Activated B cell treated with CpG ODN at 0.5 μM for 24 hours (primary cell): ENCODE measurements around the gene PLAC8. TPM values are rescaled to one million over a fixed set of nuclear protein-coding genes. Genes with fewer than 3 reads are reported as not detected.
"Not testable (repeated sequence)": the region's sequence is repeated elsewhere in the genome, so short reads cannot be mapped to it uniquely, and the experiment has no call there.

ENCODE experiments used
- ATAC-seq: fragments of 200-7000 bp; cut with Tn5 transposase; one replicate; pipeline ENCODE4 v1.10.0; 2021; ENCODE audit warnings: low read depth, mild to moderate bottlenecking, moderate library complexity
- CTCF ChIA-PET: fragments of 350-600 bp; sonication (Branson Sonifier 250); formaldehyde crosslinking; loops from one replicate; lab custom pipeline; 2021; ENCODE audit warnings: antibody characterized with exemption; lab: Charles Lee
- POLR2A ChIA-PET: fragments of 350-600 bp; sonication (Branson Sonifier 250); formaldehyde crosslinking; loops from one replicate; lab custom pipeline; 2021; ENCODE audit warnings: antibody characterized with exemption; lab: Charles Lee
- DNase-seq: peaks from one replicate; pipeline ENCODE4 v3.0.0; 2022
- H3K27ac Mint-ChIP-seq: one replicate; pipeline ENCODE4 v1.8.0; 2020; ENCODE audit warnings: mixed read lengths
- H3K27me3 Mint-ChIP-seq: one replicate; pipeline ENCODE4 v1.8.0; 2021; ENCODE audit warnings: mixed read lengths
- H3K36me3 Mint-ChIP-seq: one replicate; pipeline ENCODE4 v1.8.0; 2021; ENCODE audit warnings: low read depth, mixed read lengths
- H3K4me1 Mint-ChIP-seq: one replicate; pipeline ENCODE4 v1.8.0; 2021; ENCODE audit warnings: mixed read lengths
- H3K4me3 Mint-ChIP-seq: one replicate; pipeline ENCODE4 v1.8.0; 2020; ENCODE audit warnings: mild to moderate bottlenecking, mixed read lengths
- H3K9me3 Mint-ChIP-seq: one replicate; pipeline ENCODE4 v1.8.0; 2020; ENCODE audit warnings: mixed read lengths
- intact Hi-C: fragments of 100-400 bp; cut with micrococcal nuclease; formaldehyde crosslinking; loops from one replicate; pipeline ENCODE4 v1.15.1; 2024
- total RNA-seq: library from RNA; stranded (reverse); gene quantifications from 2 replicates; pipeline ENCODE4 v1.2.3, GENCODE V29; 2022
- TF ChIP-seq, protein P1 (sequence below): fragments of 200-600 bp; IDR thresholded peaks from one replicate; pipeline ENCODE4 v1.8.0; 2022; ENCODE audit warnings: antibody characterized with exemption, mild to moderate bottlenecking

The PLAC8 gene
- total RNA-seq, 1 donor from 2014 or later: 142 TPM

DNA sequence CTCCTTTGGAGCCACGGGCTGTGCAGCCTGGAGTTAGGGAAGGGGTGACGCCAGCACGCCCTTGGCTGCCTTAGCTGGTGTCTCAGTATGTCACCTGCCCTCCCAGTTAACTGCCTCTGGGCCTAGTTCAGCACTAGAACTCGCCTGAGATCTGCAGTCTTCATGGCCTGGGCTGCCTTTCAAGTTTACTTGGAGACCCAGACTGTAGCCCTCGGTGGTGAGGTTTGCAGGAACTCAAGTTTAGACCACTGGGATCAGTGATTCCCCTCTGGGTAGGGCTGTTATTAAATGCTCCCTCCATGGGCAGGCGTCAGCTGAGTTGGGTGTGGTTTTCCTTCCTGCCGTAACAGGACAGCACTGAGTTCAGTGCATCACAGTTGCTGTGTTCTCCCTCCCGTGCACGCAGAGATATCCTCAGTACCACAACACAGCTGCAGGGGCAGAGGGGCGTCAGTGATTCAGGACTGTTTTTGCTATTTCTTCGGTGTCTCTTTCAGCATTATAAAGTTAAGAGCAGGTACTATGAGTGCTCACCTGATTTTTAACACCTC, 30.5 kb downstream of the PLAC8 start:
- TF ChIP-seq, protein P1, sequence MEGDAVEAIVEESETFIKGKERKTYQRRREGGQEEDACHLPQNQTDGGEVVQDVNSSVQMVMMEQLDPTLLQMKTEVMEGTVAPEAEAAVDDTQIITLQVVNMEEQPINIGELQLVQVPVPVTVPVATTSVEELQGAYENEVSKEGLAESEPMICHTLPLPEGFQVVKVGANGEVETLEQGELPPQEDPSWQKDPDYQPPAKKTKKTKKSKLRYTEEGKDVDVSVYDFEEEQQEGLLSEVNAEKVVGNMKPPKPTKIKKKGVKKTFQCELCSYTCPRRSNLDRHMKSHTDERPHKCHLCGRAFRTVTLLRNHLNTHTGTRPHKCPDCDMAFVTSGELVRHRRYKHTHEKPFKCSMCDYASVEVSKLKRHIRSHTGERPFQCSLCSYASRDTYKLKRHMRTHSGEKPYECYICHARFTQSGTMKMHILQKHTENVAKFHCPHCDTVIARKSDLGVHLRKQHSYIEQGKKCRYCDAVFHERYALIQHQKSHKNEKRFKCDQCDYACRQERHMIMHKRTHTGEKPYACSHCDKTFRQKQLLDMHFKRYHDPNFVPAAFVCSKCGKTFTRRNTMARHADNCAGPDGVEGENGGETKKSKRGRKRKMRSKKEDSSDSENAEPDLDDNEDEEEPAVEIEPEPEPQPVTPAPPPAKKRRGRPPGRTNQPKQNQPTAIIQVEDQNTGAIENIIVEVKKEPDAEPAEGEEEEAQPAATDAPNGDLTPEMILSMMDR: no peak
- H3K36me3 Mint-ChIP-seq: peaks cover 36% of the 10 kb centered on the region
- peak overlapping the region; percentile 90 for H3K27ac Mint-ChIP-seq
- H3K4me3 Mint-ChIP-seq: peak overlapping the region; percentile 57
- H3K9me3 Mint-ChIP-seq: peaks cover 5% of the 10 kb centered on the region
- no peaks in the 10 kb centered on the region for H3K27me3 Mint-ChIP-seq
- H3K4me1 Mint-ChIP-seq: peaks cover 50% of the 10 kb centered on the region
- DNase-seq: peak; percentile 33
- peak; percentile 96 for ATAC-seq
- intact Hi-C loops: loop anchor here (1.0 to 2.0 kb wide), 6 partner anchors 10 to 176 kb away; no protein-coding TSS in a partner anchor
- POLR2A ChIA-PET: interaction anchor here (0.5 to 2.5 kb wide), 11 partner anchors 8 to 780 kb away, joined by 3 to 17 read pairs (median 7); partner anchors contain the start of gene COQ2
- CTCF ChIA-PET: interaction anchor here (1.1 to 3.0 kb wide), 10 partner anchors 9 to 198 kb away, joined by 3 to 20 read pairs (median 5); no protein-coding TSS in a partner anchor

DNA sequence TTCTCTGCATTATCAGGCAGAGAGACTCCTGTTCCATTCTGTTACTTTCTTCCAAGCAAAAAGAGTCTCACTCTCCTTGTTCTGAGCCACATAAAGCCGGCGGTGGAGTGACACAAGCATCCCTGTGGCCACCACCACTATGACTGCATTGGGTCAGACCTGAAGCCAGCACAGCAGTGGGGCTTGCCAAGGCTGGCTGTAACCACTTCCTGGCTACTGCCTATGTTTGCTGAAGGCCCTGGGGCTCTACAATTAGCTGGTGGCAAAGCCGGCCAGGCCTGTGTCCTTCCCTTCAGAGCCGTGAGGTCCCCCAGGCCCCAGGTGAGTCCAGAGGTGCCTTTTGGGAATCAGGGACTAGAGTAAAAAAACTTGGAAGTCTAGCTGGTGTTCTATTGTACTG, 31.8 kb downstream of the PLAC8 start:
- ChIA-PET POLR2A (interaction anchor here (0.8 to 2.5 kb wide), 7 partner anchors 7 to 202 kb away, joined by 3 to 17 read pairs (median 3); partner anchors contain the start of gene COQ2), CTCF (interaction anchor here (1.2 to 3.0 kb wide), 5 partner anchors 8 to 198 kb away, joined by 3 to 20 read pairs (median 5); no protein-coding TSS in a partner anchor)
- TF ChIP-seq, protein P1: no peak
- intact Hi-C loops: no loop called here
- DNase-seq: no peak
- H3K36me3 Mint-ChIP-seq: peaks cover 25% of the 10 kb centered on the region
- peak overlapping the region; percentile 90 for H3K27ac Mint-ChIP-seq
- H3K9me3 Mint-ChIP-seq: peaks cover 5% of the 10 kb centered on the region
- peaks cover 44% of the 10 kb centered on the region for H3K4me1 Mint-ChIP-seq
- no peak overlapping the region for H3K4me3 Mint-ChIP-seq
- no peaks in the 10 kb centered on the region for H3K27me3 Mint-ChIP-seq
- ATAC-seq: no peak

DNA sequence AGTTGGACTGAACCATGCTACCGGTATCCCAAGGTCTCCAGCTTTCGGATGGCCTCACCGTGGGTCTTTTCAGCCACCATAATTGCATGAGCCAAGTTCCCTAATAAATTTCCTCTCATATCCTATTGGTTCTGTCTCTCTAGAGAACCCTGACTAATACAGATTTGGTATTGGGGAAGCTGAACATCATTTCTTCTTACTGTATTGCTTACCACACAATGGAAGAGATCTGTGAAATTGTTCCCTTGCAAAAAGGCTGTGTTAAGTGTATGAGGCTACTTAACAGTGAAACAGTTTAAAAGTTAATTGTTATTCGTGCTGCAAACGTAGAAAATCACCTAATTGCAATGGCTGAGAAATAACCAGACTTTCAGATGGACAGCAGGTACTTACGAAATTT, 34.0 kb downstream of the PLAC8 start:
- ATAC-seq: no peak
- H3K36me3 Mint-ChIP-seq: peaks cover 19% of the 10 kb centered on the region
- no peak overlapping the region for H3K4me3 Mint-ChIP-seq
- intact Hi-C loops: no loop called here
- no peaks in the 10 kb centered on the region for H3K27me3 Mint-ChIP-seq
- H3K4me1 Mint-ChIP-seq: peaks cover 49% of the 10 kb centered on the region
- peaks cover 5% of the 10 kb centered on the region for H3K9me3 Mint-ChIP-seq
- peak overlapping the region; percentile 30 for H3K27ac Mint-ChIP-seq
- CTCF ChIA-PET: interaction anchor here (1.7 kb wide), 1 partner anchor 180 kb away, joined by 10 read pairs; no protein-coding TSS in a partner anchor
- POLR2A ChIA-PET: interaction anchor here (0.5 to 1.1 kb wide), 2 partner anchors 30 to 173 kb away, joined by 3 to 4 read pairs; no protein-coding TSS in a partner anchor
- no peak for DNase-seq
- TF ChIP-seq, protein P1: no peak

DNA sequence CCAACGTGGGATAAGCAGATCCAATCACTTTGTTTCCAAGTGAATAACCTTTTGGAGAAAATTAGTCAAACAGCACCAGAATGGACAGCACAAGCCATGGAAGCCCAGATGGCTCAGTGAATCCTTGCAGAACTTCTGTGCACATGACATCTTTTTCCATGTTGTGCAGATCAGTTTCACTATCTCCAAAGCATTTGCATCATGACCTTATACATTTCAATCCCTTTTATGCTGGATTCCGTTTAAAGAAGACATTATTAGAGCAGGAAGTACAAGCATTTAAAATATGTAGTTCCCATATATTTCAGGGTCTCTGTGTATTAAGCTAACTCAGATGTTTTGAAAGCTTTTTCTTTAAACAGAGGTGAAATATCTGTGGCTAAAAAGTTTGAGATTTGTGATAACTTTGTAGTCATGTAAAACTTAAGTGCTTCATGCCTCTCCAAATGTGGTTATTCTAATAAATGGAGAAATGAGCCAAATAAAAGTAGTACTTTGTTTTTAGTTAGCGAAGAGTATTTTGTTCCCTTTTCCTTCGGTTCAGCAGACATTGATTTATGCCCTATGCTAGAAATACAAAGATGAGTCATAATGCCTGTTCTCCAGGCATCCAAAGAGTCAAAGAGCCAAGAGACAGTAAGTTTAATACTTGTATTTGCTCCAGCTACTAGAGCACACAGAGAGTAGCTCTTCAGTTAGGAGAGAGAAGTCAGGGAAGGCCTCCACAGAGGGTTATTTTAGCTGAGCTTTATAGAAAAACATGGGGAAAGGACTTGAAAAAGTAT, 39.0 kb downstream of the PLAC8 start:
- TF ChIP-seq, protein P1: no peak
- DNase-seq: no peak

DNA sequence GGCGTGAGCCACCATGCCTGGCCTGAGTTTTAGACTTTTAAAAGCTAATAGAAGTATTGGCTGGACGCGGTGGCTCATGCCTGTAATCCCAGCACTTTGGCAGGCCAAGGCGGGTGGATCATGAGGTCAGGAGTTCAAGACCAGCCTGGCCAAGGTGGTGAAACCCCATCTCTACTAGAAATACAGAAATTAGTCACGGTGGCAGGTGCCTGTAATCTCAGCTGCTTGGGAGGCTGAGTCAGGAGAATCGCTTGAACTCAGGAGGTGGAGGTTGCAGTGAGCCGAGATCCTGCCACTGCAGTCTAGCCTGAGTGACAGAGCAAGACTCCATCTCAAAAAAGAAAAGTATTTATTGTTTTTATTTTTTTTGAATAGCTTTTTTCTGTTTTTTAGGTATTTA, 39.7 kb downstream of the PLAC8 start:
- H3K27me3 Mint-ChIP-seq, ATAC-seq, DNase-seq, H3K9me3 Mint-ChIP-seq, H3K27ac Mint-ChIP-seq, H3K4me3 Mint-ChIP-seq: not testable (repeated sequence)
- Mint-ChIP-seq H3K4me1 (peaks cover 28% of the 10 kb centered on the region), H3K36me3 (peaks cover 48% of the 10 kb centered on the region)
- intact Hi-C loops: loop anchor here (1.0 kb wide), 5 partner anchors 10 to 208 kb away; no protein-coding TSS in a partner anchor
- POLR2A ChIA-PET: interaction anchor here (0.7 to 3.5 kb wide), 21 partner anchors 8 to 210 kb away, joined by 3 to 26 read pairs (median 4); partner anchors contain the start of genes COPS4 and COQ2
- CTCF ChIA-PET: interaction anchor here (0.6 to 4.7 kb wide), 27 partner anchors 7 to 208 kb away, joined by 3 to 76 read pairs (median 4); partner anchors contain the start of gene COQ2

More for the DNA sequence above, 39.0 kb downstream of the PLAC8 start:
- POLR2A ChIA-PET: interaction anchor here (0.9 to 3.5 kb wide), 14 partner anchors 8 to 209 kb away, joined by 3 to 26 read pairs (median 4); partner anchors contain the start of gene COQ2
- intact Hi-C loops: no loop called here
- Mint-ChIP-seq H3K27me3 (no peaks in the 10 kb centered on the region), H3K4me1 (peaks cover 30% of the 10 kb centered on the region), H3K9me3 (no peaks in the 10 kb centered on the region), H3K36me3 (peaks cover 41% of the 10 kb centered on the region), H3K27ac (peak overlapping the region; percentile 85), H3K4me3 (peak overlapping the region; percentile 55)
- peak; percentile 57 for ATAC-seq
- CTCF ChIA-PET: interaction anchor here (1.0 to 4.7 kb wide), 21 partner anchors 8 to 207 kb away, joined by 3 to 76 read pairs (median 5); partner anchors contain the start of gene COQ2
